HepG2 (cell line): ENCODE data around the gene PALM. TPM values are rescaled to one million over a fixed set of nuclear protein-coding genes. Genes with fewer than 3 reads are reported as not detected.

Experiments
- E2F2 ChIP-seq: sonication (generic); formaldehyde crosslinking; IDR thresholded peaks from 2 replicates; pipeline ENCODE4 v1.4.0; 2020; ENCODE audit warnings: missing genetic modification reagents, borderline replicate concordance
- FOXC1 ChIP-seq: sonication (generic); formaldehyde crosslinking; IDR thresholded peaks from 2 replicates; pipeline ENCODE4 v1.8.0; 2022; ENCODE audit warnings: mild to moderate bottlenecking, missing genetic modification reagents, borderline replicate concordance
- POGZ ChIP-seq: sonication (generic); formaldehyde crosslinking; IDR thresholded peaks from 2 replicates; pipeline ENCODE4 v1.4.0; 2020; ENCODE audit warnings: mild to moderate bottlenecking, missing genetic modification reagents
- RXRA ChIP-seq: sonication (generic); formaldehyde crosslinking; IDR thresholded peaks from 2 replicates; pipeline ENCODE4 v1.5.1; 2020; ENCODE audit warnings: missing genetic modification reagents
- ZBED4 ChIP-seq: sonication (generic); formaldehyde crosslinking; IDR thresholded peaks from 2 replicates; pipeline ENCODE4 v1.4.0; 2020; ENCODE audit warnings: missing genetic modification reagents, borderline replicate concordance
- ZBTB10 ChIP-seq: sonication (generic); formaldehyde crosslinking; IDR thresholded peaks from 2 replicates; pipeline ENCODE4 v1.4.0; 2020; ENCODE audit warnings: missing genetic modification reagents, borderline replicate concordance
- ZNF121 ChIP-seq: sonication (generic); formaldehyde crosslinking; IDR thresholded peaks from 2 replicates; pipeline ENCODE4 v1.5.0; 2020; ENCODE audit warnings: mild to moderate bottlenecking, missing genetic modification reagents
- ZNF256 ChIP-seq: sonication (generic); formaldehyde crosslinking; conservative IDR thresholded peaks from 2 replicates; pipeline ENCODE4 v1.4.0; 2020; ENCODE audit warnings: missing genetic modification reagents
- ZNF619 ChIP-seq: sonication (generic); formaldehyde crosslinking; IDR thresholded peaks from 2 replicates; pipeline ENCODE4 v1.4.0; 2020; ENCODE audit warnings: mild to moderate bottlenecking, missing genetic modification reagents
- ZNF646 ChIP-seq: sonication (generic); formaldehyde crosslinking; IDR thresholded peaks from 2 replicates; pipeline ENCODE4 v1.9.0; 2021; ENCODE audit warnings: mild to moderate bottlenecking, missing genetic modification reagents
- ZNF737 ChIP-seq: sonication (generic); formaldehyde crosslinking; IDR thresholded peaks from 2 replicates; pipeline ENCODE4 v1.5.0; 2020; ENCODE audit warnings: missing genetic modification reagents, mild to moderate bottlenecking, borderline replicate concordance
- ZNF83 ChIP-seq: sonication (generic); formaldehyde crosslinking; IDR thresholded peaks from 2 replicates; pipeline ENCODE4 v1.4.0; 2020; ENCODE audit warnings: missing genetic modification reagents, mild to moderate bottlenecking, borderline replicate concordance
- polyA plus RNA-seq, 8 experiments: library from polyadenylated mRNA; depleted of rRNA in 3 of 8; stranded (reverse) in 7 of 8; unstranded in 1 of 8; fragments of >200 nt; fragmentation: Illumina TruSeq in 4 of 8; extraction: Trizol in 4 of 8; gene quantifications; 2 replicates each; pipeline versions ENCODE4 v1.2.1 to v1.2.3, GENCODE V29; 2011 to 2016; ENCODE audit warnings: low read depth in 4 of 8, missing spikeins in 1 of 8, mixed read lengths in 1 of 8; ENCODE audit not compliant: insufficient read depth in 1 of 8
- total RNA-seq, 5 experiments: library from RNA; depleted of rRNA; stranded (reverse); fragments of >200 nt; fragmentation: Illumina TruSeq; extraction: Trizol; gene quantifications; 2 replicates each; pipeline ENCODE4 v1.2.3, GENCODE V29; 2016; ENCODE audit warnings: low read depth in 1 of 5

PALM gene
- total and polyA plus RNA-seq, 2 of the 13 experiments (the other 11 are each of a cell fraction or from before 2014, with no cell fraction given) = 4.0 to 9.7 TPM

- TF ChIP-seq ZNF646 (no peak), ZNF619 (no peak), ZNF737 (CRISPR knock-in tag) (no peak), ZBED4 (CRISPR knock-in tag) (no peak), ZNF256 (no peak), ZNF83 (no peak), E2F2 (CRISPR knock-in tag) (no peak), ZNF121 (no peak), RXRA (CRISPR knock-in tag) (peak; percentile 97), ZBTB10 (CRISPR knock-in tag) (no peak), FOXC1 (no peak; the same call in 1 of the 2 replicates), POGZ (CRISPR knock-in tag) (no peak)
Observed at GRCh38 chr19:674282-675151, 34.2 kb upstream of the PALM start (continued).
